PC-9 (cell line): ENCODE results near the gene NLGN1.

ENCODE experiments used
- EZH2 ChIP-seq: fragments of 200-600 bp; sonication (generic); IDR thresholded peaks from 2 replicates; pipeline ENCODE4 v1.8.0; 2017; ENCODE audit warnings: antibody characterized with exemption, low read depth
- TF ChIP-seq, protein P1 (sequence below): fragments of 200-600 bp; sonication (generic); conservative IDR thresholded peaks from 2 replicates; pipeline ENCODE4 v1.6.1; 2017; ENCODE audit warnings: mixed run types, antibody characterized with exemption, mild to moderate bottlenecking, moderate library complexity

DNA sequence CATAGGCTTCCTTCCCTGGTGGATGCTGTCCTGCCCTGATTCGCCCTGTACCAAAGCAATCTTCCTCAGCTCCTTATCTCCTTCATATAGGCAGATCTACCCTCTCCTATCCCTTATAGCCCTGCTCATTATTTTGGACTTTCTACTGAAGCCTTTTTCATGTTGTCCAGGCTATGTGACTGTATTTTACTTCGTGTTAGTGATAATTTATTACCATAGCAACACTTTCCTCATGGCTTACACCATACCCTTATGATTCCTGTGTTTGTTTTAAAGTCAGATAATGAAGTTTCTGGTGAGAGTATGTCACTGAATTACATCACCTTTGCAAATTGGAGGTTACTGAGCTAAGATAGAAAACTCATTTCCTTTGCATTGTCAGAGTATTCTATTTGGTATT is 352.6 kb downstream of the NLGN1 start:
- TF ChIP-seq, protein P1, sequence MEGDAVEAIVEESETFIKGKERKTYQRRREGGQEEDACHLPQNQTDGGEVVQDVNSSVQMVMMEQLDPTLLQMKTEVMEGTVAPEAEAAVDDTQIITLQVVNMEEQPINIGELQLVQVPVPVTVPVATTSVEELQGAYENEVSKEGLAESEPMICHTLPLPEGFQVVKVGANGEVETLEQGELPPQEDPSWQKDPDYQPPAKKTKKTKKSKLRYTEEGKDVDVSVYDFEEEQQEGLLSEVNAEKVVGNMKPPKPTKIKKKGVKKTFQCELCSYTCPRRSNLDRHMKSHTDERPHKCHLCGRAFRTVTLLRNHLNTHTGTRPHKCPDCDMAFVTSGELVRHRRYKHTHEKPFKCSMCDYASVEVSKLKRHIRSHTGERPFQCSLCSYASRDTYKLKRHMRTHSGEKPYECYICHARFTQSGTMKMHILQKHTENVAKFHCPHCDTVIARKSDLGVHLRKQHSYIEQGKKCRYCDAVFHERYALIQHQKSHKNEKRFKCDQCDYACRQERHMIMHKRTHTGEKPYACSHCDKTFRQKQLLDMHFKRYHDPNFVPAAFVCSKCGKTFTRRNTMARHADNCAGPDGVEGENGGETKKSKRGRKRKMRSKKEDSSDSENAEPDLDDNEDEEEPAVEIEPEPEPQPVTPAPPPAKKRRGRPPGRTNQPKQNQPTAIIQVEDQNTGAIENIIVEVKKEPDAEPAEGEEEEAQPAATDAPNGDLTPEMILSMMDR, result no peak
- no peak for TF ChIP-seq EZH2
